Right ventricle myocardium inferior (tissue), 1 donor: ENCODE data around the gene SPRR5. TPM values are rescaled to one million over a fixed set of nuclear protein-coding genes. Genes with fewer than 3 reads are reported as not detected.

ENCODE experiments used
- ATAC-seq: fragments of 200-7000 bp; cut with Tn5 transposase; one replicate; pipeline ENCODE4 v1.9.1; 2020; ENCODE audit warnings: mild to moderate bottlenecking, moderate library complexity
- DNase-seq: peaks from one replicate; pipeline ENCODE4 v3.0.0; 2021; ENCODE audit errors: missing footprints
- intact Hi-C: fragments of 100-400 bp; cut with DNase I; formaldehyde crosslinking; loops from one replicate; pipeline ENCODE4 v1.11.0; 2022
- long read RNA-seq: library from polyadenylated mRNA; unstranded; transcript quantifications from one replicate; pipeline ENCODE4 v2.0.0, GENCODE V29; 2021
- total RNA-seq: library from RNA; stranded (reverse); fragmentation: NEBNext Ultra II Directional; extraction: Animal tissue kit (Norgen Biotek cat#: 25700); gene quantifications from one replicate; pipeline ENCODE4 v1.2.1, GENCODE V29; 2021
- donor health status: DM: no; HTN: yes; CAD: no; lungs with severe emphysema.

SPRR5 gene
- total RNA-seq: not detected
- long read RNA-seq: 0 reads

DNA sequence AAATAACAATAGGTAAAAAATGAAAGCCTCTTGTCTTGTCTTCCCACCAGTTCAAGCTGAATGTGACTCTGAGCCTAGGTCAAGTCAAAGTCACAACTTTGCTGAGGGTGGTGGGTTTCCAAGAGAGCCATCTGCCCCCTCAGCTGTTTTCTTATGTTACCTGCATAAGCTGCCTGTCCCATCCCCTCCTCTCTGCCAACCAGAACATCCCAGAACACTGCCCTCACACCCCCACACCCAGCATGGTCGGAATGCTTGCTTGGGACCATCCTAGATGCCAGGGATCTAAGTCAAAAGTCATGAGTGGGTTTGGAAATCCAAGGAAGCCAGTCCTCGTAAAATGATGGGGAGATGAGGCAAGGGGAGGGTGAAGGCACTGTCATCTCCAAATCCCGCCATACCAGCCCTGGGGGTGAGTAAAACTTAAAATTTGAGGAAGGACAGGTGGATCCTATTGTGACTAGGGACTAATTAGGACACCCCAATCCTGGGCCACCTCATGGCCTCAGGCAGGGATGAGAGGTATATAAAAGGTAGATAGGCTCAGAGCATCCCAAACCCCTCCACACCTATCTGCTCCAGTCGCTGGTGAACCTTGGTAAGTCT is at the start of gene SPRR5:
Gene SPRR5, plus strand, starts transcription at position 556 of the 606 bp plus-strand sequence. CDS start 1,349 bp downstream, outside the sequence.
- intact Hi-C loops: no loop called here
- ATAC-seq (no peak), DNase-seq (no peak)

GRCh38 chr1:152899027-152899426 is 48.0 kb upstream of the SPRR5 start:
- DNase-seq (no peak), ATAC-seq (no peak)
- intact Hi-C loops: no loop called here

DNA sequence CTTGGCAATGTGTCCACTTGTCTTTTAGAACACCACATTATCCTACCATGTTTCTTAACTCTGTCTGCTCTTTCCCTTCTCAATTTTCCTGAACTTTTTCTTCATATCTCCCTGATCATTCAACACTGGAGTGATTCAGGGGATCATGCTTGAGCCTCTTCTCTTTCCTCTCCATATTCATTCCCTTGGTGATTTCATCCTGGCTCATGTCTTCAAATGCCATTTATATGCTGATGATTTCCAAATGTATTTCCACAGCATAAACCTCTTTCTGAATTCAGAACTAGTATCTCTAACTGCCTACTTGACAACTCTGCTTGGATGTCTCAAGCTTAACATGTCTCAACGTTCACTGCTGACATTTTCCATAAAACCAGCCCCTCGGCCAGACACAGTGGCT is 47.1 kb upstream of the SPRR5 start:
- intact Hi-C loops: no loop called here
- DNase-seq: no peak
- no peak for ATAC-seq

- intact Hi-C loops: no loop called here
- no peak for DNase-seq
- ATAC-seq: no peak
Measured at GRCh38 chr1:152901631-152902030, 45.4 kb upstream of the SPRR5 start.

- DNase-seq: no peak
- no peak for ATAC-seq
- intact Hi-C loops: no loop called here
Measured at GRCh38 chr1:152902636-152903035, 44.4 kb upstream of the SPRR5 start.

- no peak for ATAC-seq
- intact Hi-C loops: no loop called here
- DNase-seq: no peak
Measured at GRCh38 chr1:152904688-152905440, 42.1 kb upstream of the SPRR5 start.

DNA sequence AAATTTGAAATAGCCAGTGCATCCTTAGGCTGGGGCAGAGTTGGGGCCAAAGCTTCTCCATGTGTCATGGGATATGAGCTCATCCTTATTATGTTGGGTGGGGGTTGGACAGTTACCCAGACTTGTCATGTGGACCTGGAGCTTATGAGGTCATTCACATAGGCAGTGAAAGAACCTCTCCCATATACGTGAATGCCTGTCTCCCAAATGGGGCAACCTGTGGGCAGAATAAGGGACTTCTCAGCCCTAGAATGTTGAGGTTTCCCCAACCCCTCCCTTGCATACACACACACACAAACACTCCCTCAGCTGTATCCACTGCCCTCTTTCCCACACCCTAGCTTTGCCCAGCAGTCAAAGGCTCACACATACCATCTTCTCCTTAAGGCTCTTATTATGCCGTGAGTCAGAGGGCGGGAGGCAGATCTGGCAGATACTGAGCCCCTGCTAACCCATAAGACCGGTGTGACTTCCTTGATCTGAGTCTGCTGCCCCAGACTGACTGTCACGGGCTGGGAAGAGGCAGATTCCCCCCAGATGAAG is 40.9 kb upstream of the SPRR5 start:
- ATAC-seq (no peak), DNase-seq (no peak)
- intact Hi-C loops: no loop called here

DNA sequence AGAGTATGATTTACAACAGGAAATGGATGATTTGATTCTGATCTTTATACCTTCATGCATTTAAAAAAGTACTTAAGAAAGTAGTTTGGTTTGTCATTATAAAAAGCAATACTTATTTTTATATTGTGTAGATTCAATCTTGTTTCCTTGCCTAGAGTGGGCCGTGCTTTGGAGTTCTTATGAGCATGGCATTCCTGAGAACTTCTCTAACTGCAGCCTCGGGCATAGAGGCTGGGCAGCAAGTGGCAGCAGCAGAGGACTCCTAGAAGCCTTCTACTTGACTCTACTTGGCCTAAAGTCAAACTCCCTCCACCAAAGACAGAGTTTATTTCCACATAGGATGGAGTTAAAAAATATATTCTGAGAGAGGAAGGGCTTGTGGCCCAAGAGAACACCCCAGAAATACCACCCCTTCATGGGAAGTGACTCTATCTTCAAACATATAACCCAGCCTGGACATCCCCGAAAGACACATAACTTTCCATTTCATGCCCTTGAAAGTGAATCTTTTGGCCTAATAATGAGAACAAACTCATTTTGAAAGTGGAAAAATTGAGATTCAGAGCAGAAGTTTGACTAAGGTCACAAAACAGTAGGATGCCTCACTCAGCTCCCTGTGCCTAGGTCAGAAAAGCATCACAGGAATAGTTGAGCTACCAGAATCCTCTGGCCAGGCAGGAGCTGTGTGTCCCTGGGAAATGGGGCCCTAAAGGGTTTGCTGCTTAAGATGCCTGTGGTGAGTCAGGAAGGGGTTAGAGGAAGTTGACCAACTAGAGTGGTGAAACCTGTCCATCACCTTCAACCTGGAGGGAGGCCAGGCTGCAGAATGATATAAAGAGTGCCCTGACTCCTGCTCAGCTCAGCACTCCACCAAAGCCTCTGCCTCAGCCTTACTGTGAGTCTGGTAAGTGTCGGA is 39.1 kb upstream of the SPRR5 start, which contains the start of gene IVL:
Gene IVL, plus strand, starts transcription at position 861 of the 916 bp plus-strand sequence. CDS start 1,252 bp downstream, outside the sequence.
- DNase-seq (no peak), ATAC-seq (no peak)
- intact Hi-C loops: no loop called here

DNA sequence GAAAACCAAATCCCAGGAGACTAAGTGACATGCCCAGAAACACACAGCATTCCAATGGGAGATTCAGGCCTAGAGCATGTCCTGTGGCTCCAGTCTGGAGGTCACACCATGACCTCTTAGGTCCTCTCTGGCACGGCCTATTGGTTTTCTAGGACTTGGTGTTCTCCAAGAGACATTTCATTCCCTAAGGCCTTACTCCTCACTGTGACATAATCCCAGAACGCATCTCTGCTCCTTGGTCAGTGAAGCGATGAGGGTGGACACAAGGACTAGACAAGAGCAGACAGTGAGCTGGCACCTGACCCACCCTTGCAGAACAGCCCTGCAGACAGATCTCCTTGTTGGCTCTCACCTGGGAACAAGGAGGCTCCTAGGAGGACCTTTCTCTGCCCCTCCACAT is 37.8 kb upstream of the SPRR5 start:
- ATAC-seq (no peak), DNase-seq (no peak)
- intact Hi-C loops: no loop called here

DNA sequence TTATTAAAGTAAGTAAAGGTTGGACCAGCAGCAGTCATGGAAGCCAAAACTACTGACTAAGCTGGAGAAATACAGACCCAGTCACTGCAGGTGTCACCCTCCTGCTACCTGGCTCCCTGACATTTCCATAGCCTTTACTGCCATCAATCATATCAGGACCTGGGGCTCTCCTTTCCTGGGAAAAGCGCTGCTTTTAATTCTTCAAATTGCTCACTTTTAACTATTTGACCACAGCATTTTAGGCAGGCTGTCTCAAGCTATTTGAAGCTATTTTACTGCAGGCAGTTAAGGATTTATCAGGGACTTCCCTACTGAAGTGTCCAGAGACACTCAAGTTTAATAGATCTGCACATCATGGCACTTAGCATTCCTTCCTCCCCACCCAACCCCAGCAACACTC is 34.5 kb upstream of the SPRR5 start:
- ATAC-seq: no peak
- intact Hi-C loops: no loop called here
- no peak for DNase-seq

DNA sequence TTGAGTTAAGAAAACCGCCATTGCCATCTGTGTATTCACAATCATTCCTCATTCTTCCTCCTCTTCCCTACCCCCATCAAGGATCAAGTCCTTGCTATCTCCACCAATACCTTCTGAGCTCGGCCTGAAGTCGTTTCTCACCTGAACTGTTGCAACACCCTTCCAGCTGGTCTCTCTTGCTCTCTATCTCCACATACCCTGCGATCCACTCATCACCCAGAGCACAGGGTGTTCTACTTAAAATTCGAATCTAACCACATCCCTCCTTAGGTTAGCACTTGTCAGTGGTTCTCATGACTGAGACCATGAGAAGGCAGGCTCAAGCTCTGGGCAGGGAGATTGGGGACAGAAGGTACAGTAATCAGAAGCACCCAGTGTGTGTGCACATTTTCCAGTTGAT is 34.1 kb upstream of the SPRR5 start:
- DNase-seq (no peak), ATAC-seq (no peak)
- intact Hi-C loops: no loop called here

DNA sequence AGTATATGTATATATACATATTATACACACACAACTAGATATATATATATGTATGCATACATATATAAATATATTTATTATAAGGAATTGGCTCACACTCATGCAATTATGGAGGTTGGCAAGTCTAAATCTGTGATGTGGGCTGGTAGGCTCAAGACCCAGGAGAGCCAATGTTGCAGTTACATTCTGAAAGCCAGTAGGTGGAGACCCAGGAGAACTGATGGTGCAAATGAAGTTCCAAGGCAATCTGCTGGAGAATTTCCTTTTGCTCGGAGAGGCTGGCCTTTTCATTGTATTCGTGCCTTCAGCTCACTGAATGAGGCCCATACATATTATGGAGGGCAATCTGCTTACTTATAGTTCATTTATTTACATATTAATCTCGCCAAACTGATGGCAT is 29.2 kb upstream of the SPRR5 start:
- ATAC-seq: no peak
- intact Hi-C loops: no loop called here
- DNase-seq: no peak

GRCh38 chr1:152919071-152919470 is 27.9 kb upstream of the SPRR5 start:
- ATAC-seq (no peak), DNase-seq (no peak)
- intact Hi-C loops: no loop called here

- ATAC-seq (no peak), DNase-seq (no peak)
- intact Hi-C loops: no loop called here
Measured at GRCh38 chr1:152924191-152924590, 22.8 kb upstream of the SPRR5 start.

GRCh38 chr1:152926091-152926490 is 20.9 kb upstream of the SPRR5 start:
- ATAC-seq: no peak
- DNase-seq: no peak
- intact Hi-C loops: no loop called here

DNA sequence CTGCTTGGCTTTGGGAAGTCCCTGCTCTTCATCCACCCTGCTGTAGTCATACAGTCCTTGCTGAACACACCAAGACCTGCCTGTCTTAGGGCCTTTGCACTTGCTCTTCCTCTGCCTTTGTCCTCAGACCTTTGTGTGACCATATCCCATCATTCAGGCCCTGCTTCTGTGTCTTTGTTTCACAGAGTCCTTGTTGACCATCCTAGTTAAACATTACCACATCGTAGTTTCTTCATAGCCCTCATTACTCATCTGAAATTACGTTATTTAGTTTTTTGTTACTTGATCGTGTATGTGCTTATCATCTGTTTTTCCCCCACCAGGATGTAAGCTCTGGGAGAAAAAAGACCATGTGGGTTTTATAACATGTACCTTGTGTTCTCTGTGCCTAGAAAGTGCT is 18.3 kb upstream of the SPRR5 start:
- DNase-seq (no peak), ATAC-seq (no peak)
- intact Hi-C loops: no loop called here

GRCh38 chr1:152932170-152932811 is 14.7 kb upstream of the SPRR5 start:
- no peak for ATAC-seq
- intact Hi-C loops: no loop called here

GRCh38 chr1:152933196-152933595 is 13.8 kb upstream of the SPRR5 start:
- intact Hi-C loops: no loop called here
- ATAC-seq: no peak

More at GRCh38 chr1:152932170-152932811, 14.7 kb upstream of the SPRR5 start:
- no peak for DNase-seq

GRCh38 chr1:152940614-152941013 is 6.4 kb upstream of the SPRR5 start:
- no peak for ATAC-seq
- no peak for DNase-seq
- intact Hi-C loops: no loop called here

More at GRCh38 chr1:152933196-152933595, 13.8 kb upstream of the SPRR5 start:
- DNase-seq: no peak
